SU-DHL-6 (cell line): Measurements from ENCODE around the gene PPFIA4.

Experiments used
- H2AFZ ChIP-seq: fragments of 200-600 bp; sonication (generic); 2 replicates; pipeline ENCODE4 v1.6.1; 2014; ENCODE audit warnings: low read depth, mild to moderate bottlenecking, moderate library complexity, mixed read lengths, antibody characterized with exemption, low read length; ENCODE audit not compliant: severe bottlenecking
- H3F3A ChIP-seq: fragments of 200-600 bp; shearing (Covaris generic); 2 replicates; pipeline ENCODE4 v1.6.0; 2016; ENCODE audit warnings: antibody characterized with exemption, mild to moderate bottlenecking; ENCODE audit not compliant: insufficient read depth
- H3K27ac ChIP-seq: fragments of 200-600 bp; sonication (generic); 2 replicates; pipeline ENCODE4 v1.5.1; 2016; ENCODE audit warnings: low read depth, mild to moderate bottlenecking, low read length, moderate library complexity, mixed read lengths
- H3K27me3 ChIP-seq: fragments of 200-600 bp; sonication (generic), shearing (Covaris generic); 2 replicates; pipeline ENCODE4 v1.6.0; 2014; ENCODE audit warnings: mild to moderate bottlenecking, low read length
- H3K36me3 ChIP-seq: fragments of 200-600 bp; sonication (generic); 2 replicates; pipeline ENCODE4 v1.6.1; 2014; ENCODE audit warnings: mild to moderate bottlenecking, low read length, mixed read lengths
- H3K4me2 ChIP-seq: fragments of 300-600, 200-600 bp; shearing (Covaris generic), sonication (generic); 2 replicates; pipeline ENCODE4 v1.6.0; 2014; ENCODE audit warnings: low read length, low read depth, mild to moderate bottlenecking; ENCODE audit not compliant: poor library complexity, severe bottlenecking
- H3K4me3 ChIP-seq: fragments of 200-600 bp; sonication (generic); 2 replicates; pipeline ENCODE4 v1.5.1; 2014; ENCODE audit warnings: antibody characterized with exemption, low read length, mild to moderate bottlenecking, mixed read lengths; ENCODE audit not compliant: insufficient read depth, poor library complexity, severe bottlenecking
- H3K79me2 ChIP-seq: fragments of 200-600 bp; sonication (generic); 2 replicates; pipeline ENCODE4 v1.6.1; 2014; ENCODE audit warnings: mild to moderate bottlenecking, low read length, moderate library complexity; ENCODE audit not compliant: insufficient read depth
- H3K9ac ChIP-seq: fragments of 200-600 bp; sonication (generic); 2 replicates; pipeline ENCODE4 v1.7.0; 2014; ENCODE audit warnings: mild to moderate bottlenecking, low read length
- H3K9me2 ChIP-seq: fragments of 200-600 bp; sonication (generic); replicated peaks from 2 replicates; pipeline ENCODE4 v1.6.1; 2014; ENCODE audit warnings: low read length; ENCODE audit not compliant: insufficient read depth
- H3K9me3 ChIP-seq: fragments of 200-600 bp; sonication (generic); 2 replicates; pipeline ENCODE4 v1.6.1; 2014; ENCODE audit warnings: low read length, mixed read lengths; ENCODE audit not compliant: insufficient read depth
- H4K20me1 ChIP-seq: fragments of 200-600 bp; sonication (generic); 2 replicates; pipeline ENCODE4 v1.6.1; 2014; ENCODE audit warnings: low read depth, mild to moderate bottlenecking, antibody characterized with exemption, low read length, moderate library complexity, mixed read lengths
- CTCF ChIP-seq: fragments of 200-600 bp; sonication (generic); IDR thresholded peaks from one replicate; pipeline ENCODE4 v1.5.1; 2017; ENCODE audit warnings: antibody characterized with exemption, mild to moderate bottlenecking, low read length, moderate library complexity; ENCODE audit not compliant: insufficient read depth, poor library complexity, severe bottlenecking
- EZH2phosphoT487 ChIP-seq: fragments of 200-600 bp; sonication (generic), shearing (Covaris generic); conservative IDR thresholded peaks from 2 replicates; pipeline ENCODE4 v1.6.1; 2018; ENCODE audit warnings: mild to moderate bottlenecking, antibody characterized with exemption, low read length, moderate library complexity, mixed read lengths

Gene PPFIA4

GRCh38 chr1:203055161-203055799, 29.0 kb downstream of the PPFIA4 start:
- Histone ChIP-seq H3K9ac (no peak overlapping the region), H3K9me2 (no peaks in the 10 kb centered on the region), H3K79me2 (no peaks in the 10 kb centered on the region), H3K36me3 (no peaks in the 10 kb centered on the region), H3K9me3 (no peaks in the 10 kb centered on the region), H2AFZ (no peak overlapping the region), H3K27ac (no peak overlapping the region), H3F3A (no peaks in the 10 kb centered on the region), H3K27me3 (no peaks in the 10 kb centered on the region), H4K20me1 (no peaks in the 10 kb centered on the region), H3K4me2 (no peak overlapping the region), H3K4me3 (no peak overlapping the region)
- TF ChIP-seq EZH2phosphoT487 (no peak), CTCF (no peak)

GRCh38 chr1:203056012-203056411, 29.7 kb downstream of the PPFIA4 start:
- Histone ChIP-seq H3K36me3 (no peaks in the 10 kb centered on the region), H4K20me1 (no peaks in the 10 kb centered on the region), H3K9me3 (no peaks in the 10 kb centered on the region), H3K9me2 (no peaks in the 10 kb centered on the region), H3K27me3 (no peaks in the 10 kb centered on the region), H3F3A (no peaks in the 10 kb centered on the region), H3K4me2 (no peak overlapping the region), H3K9ac (no peak overlapping the region), H3K4me3 (no peak overlapping the region), H3K79me2 (no peaks in the 10 kb centered on the region), H3K27ac (no peak overlapping the region), H2AFZ (no peak overlapping the region)
- no peak for TF ChIP-seq EZH2phosphoT487

- no peak overlapping the region for H2AFZ ChIP-seq
- no peaks in the 10 kb centered on the region for H3K27me3 ChIP-seq
- no peaks in the 10 kb centered on the region for H3K79me2 ChIP-seq
- no peaks in the 10 kb centered on the region for H3F3A ChIP-seq
- H4K20me1 ChIP-seq, result no peaks in the 10 kb centered on the region
- TF ChIP-seq EZH2phosphoT487, result no peak
- no peak for TF ChIP-seq CTCF
- no peak overlapping the region for H3K4me2 ChIP-seq
- no peaks in the 10 kb centered on the region for H3K9me2 ChIP-seq
- H3K9ac ChIP-seq, result no peak overlapping the region
- no peak overlapping the region for H3K27ac ChIP-seq
- H3K4me3 ChIP-seq, result no peak overlapping the region
- no peaks in the 10 kb centered on the region for H3K36me3 ChIP-seq
- no peaks in the 10 kb centered on the region for H3K9me3 ChIP-seq
Measured at GRCh38 chr1:203056516-203056915, 30.2 kb downstream of the PPFIA4 start.

- H3K27ac ChIP-seq, result no peak overlapping the region
- no peaks in the 10 kb centered on the region for H3K79me2 ChIP-seq
- H3K9me2 ChIP-seq, result no peaks in the 10 kb centered on the region
- no peaks in the 10 kb centered on the region for H3K36me3 ChIP-seq
- no peaks in the 10 kb centered on the region for H4K20me1 ChIP-seq
- H3K4me2 ChIP-seq, result no peak overlapping the region
- TF ChIP-seq CTCF, result no peak
- H3K4me3 ChIP-seq, result no peak overlapping the region
- no peaks in the 10 kb centered on the region for H3K9me3 ChIP-seq
- no peaks in the 10 kb centered on the region for H3F3A ChIP-seq
- H3K27me3 ChIP-seq, result no peaks in the 10 kb centered on the region
- no peak overlapping the region for H2AFZ ChIP-seq
- no peak overlapping the region for H3K9ac ChIP-seq
Measured at GRCh38 chr1:203057911-203058675, 31.8 kb downstream of the PPFIA4 start.
